ENCODE data around the gene OLFML3. TPM values are rescaled to one million over a fixed set of nuclear protein-coding genes. Genes with fewer than 3 reads are reported as not detected.
"Not testable (repeated sequence)": the region's sequence is repeated elsewhere in the genome, so short reads cannot be mapped to it uniquely, and the experiment has no call there.

OLFML3 gene
- total RNA-seq, 1 experiment from 2014 or later, result 226 TPM

- DNase-seq, result no peak
- Histone ChIP-seq H3K27me3 (ENCODE audit: control insufficient read depth, insufficient read depth, low read length) (no peaks in the 10 kb centered on the region), H3K36me3 (replicated peaks; ENCODE audit: control insufficient read depth, insufficient read depth, low read length) (no peaks in the 10 kb centered on the region), H3K4me3 (ENCODE audit: insufficient read depth, low read depth, low read length) (no peak overlapping the region)
These were observed 13.8 kb downstream of the OLFML3 start for GRCh38 chr1:113993072-113993471.

- Histone ChIP-seq H3K27me3 (ENCODE audit: control insufficient read depth, insufficient read depth, low read length) (no peaks in the 10 kb centered on the region), H3K36me3 (replicated peaks; ENCODE audit: control insufficient read depth, insufficient read depth, low read length) (no peaks in the 10 kb centered on the region)
- DNase-seq, result no peak
These were observed 14.5 kb downstream of the OLFML3 start for GRCh38 chr1:113993766-113994165.

GRCh38 chr1:113995382-113995781 lies 16.1 kb downstream of the OLFML3 start:
- no peaks in the 10 kb centered on the region for H3K36me3 ChIP-seq (replicated peaks; ENCODE audit: control insufficient read depth, insufficient read depth, low read length)
- no peaks in the 10 kb centered on the region for H3K27me3 ChIP-seq (ENCODE audit: control insufficient read depth, insufficient read depth, low read length)
- DNase-seq, result no peak
- H3K4me3 ChIP-seq (ENCODE audit: insufficient read depth, low read depth, low read length), result no peak overlapping the region

More at GRCh38 chr1:113993766-113994165, 14.5 kb downstream of the OLFML3 start:
- no peak overlapping the region for H3K4me3 ChIP-seq (ENCODE audit: insufficient read depth, low read depth, low read length)

GRCh38 chr1:113998361-113998760 lies 19.1 kb downstream of the OLFML3 start:
- no peak for DNase-seq
- H3K36me3 ChIP-seq (replicated peaks; ENCODE audit: control insufficient read depth, insufficient read depth, low read length), result no peaks in the 10 kb centered on the region
- no peaks in the 10 kb centered on the region for H3K27me3 ChIP-seq (ENCODE audit: control insufficient read depth, insufficient read depth, low read length)
- H3K4me3 ChIP-seq (ENCODE audit: insufficient read depth, low read depth, low read length), result no peak overlapping the region

DNA sequence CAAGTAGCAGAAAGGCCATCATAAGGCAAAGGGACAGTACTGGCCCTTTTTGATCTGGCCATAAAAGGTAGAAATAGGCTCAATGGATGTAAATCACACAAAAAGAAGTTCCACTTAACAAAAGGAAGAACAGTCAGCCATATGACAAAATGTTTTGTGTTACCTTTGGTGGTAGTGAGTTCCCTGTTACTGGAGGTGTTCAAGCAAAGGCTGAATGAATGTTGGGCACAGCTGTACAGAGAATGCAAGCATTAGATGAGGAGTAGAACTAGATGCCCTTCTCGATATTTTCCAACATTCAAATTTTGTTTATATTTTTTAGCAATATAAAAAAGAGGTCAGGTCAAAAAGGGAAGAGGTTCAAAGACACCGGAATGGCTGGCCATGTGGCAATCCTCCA lies 20.0 kb downstream of the OLFML3 start:
- DNase-seq, result no peak
- Histone ChIP-seq H3K36me3 (replicated peaks; ENCODE audit: control insufficient read depth, insufficient read depth, low read length) (no peaks in the 10 kb centered on the region), H3K4me3 (ENCODE audit: insufficient read depth, low read depth, low read length) (no peak overlapping the region), H3K27me3 (ENCODE audit: control insufficient read depth, insufficient read depth, low read length) (no peaks in the 10 kb centered on the region)

GRCh38 chr1:113999799-114000198 lies 20.5 kb downstream of the OLFML3 start:
- Histone ChIP-seq H3K4me3 (ENCODE audit: insufficient read depth, low read depth, low read length) (no peak overlapping the region), H3K27me3 (ENCODE audit: control insufficient read depth, insufficient read depth, low read length) (no peaks in the 10 kb centered on the region), H3K36me3 (replicated peaks; ENCODE audit: control insufficient read depth, insufficient read depth, low read length) (no peaks in the 10 kb centered on the region)
- no peak for DNase-seq

DNA sequence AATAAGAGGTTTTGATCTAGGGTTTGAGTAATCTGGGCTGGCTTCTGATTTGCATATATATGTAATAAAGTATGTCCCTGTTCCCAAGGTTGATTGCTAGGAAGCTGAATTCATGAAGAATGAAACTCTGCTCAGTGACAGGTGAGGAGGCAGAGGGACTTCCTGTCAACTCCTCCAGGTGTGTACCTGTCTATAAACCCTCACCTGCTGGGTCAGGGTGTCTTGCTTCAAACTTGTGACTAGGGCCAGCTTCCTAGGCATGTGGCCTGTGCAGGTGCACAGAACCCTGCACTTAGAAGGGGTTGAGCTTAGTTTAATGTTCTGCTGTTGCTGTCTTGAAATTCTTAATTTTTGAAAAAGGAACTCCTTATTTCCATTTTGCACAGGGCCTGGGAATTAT lies 21.1 kb downstream of the OLFML3 start:
- no peak for DNase-seq
- H3K27me3 ChIP-seq (ENCODE audit: control insufficient read depth, insufficient read depth, low read length), result no peaks in the 10 kb centered on the region
- no peaks in the 10 kb centered on the region for H3K36me3 ChIP-seq (replicated peaks; ENCODE audit: control insufficient read depth, insufficient read depth, low read length)
- H3K4me3 ChIP-seq (ENCODE audit: insufficient read depth, low read depth, low read length), result no peak overlapping the region

GRCh38 chr1:114002492-114003239 lies 23.4 kb downstream of the OLFML3 start:
- DNase-seq, result peak; percentile 43
- no peaks in the 10 kb centered on the region for H3K36me3 ChIP-seq (replicated peaks; ENCODE audit: control insufficient read depth, insufficient read depth, low read length)
- no peaks in the 10 kb centered on the region for H3K27me3 ChIP-seq (ENCODE audit: control insufficient read depth, insufficient read depth, low read length)
- H3K4me3 ChIP-seq (ENCODE audit: insufficient read depth, low read depth, low read length), result no peak overlapping the region

DNA sequence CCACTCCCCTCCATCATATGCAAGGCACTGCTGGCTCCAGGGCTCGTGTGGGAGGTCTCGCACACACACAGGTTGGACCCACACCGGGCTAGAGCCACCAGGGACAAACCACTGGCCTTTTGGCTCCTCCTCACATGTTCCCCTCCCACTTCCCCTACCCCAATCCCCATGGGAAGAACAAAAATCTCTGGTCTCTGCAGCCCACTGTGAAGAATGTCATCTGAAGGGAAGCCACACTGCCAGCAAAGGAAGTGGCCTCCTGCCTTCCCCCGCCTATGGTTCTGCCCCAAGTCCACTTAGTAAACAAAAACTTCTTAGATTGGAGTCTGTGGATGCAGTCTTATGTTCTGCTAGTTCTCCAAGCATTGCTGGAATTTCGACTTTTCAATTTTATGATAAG lies 24.2 kb downstream of the OLFML3 start:
- DNase-seq, result no peak

GRCh38 chr1:114006825-114007224 lies 27.6 kb downstream of the OLFML3 start:
- not testable (repeated sequence) for H3K4me3 ChIP-seq (ENCODE audit: insufficient read depth, low read depth, low read length); H3K27me3 ChIP-seq (ENCODE audit: control insufficient read depth, insufficient read depth, low read length); DNase-seq; H3K36me3 ChIP-seq (replicated peaks; ENCODE audit: control insufficient read depth, insufficient read depth, low read length)

More for the DNA sequence above, 24.2 kb downstream of the OLFML3 start:
- no peaks in the 10 kb centered on the region for H3K27me3 ChIP-seq (ENCODE audit: control insufficient read depth, insufficient read depth, low read length)
- H3K36me3 ChIP-seq (replicated peaks; ENCODE audit: control insufficient read depth, insufficient read depth, low read length), result no peaks in the 10 kb centered on the region
- no peak overlapping the region for H3K4me3 ChIP-seq (ENCODE audit: insufficient read depth, low read depth, low read length)

GRCh38 chr1:114008480-114008941 lies 29.2 kb downstream of the OLFML3 start:
- no peaks in the 10 kb centered on the region for H3K27me3 ChIP-seq (ENCODE audit: control insufficient read depth, insufficient read depth, low read length)
- DNase-seq, result peak; percentile 43
- no peak overlapping the region for H3K4me3 ChIP-seq (ENCODE audit: insufficient read depth, low read depth, low read length)
- no peaks in the 10 kb centered on the region for H3K36me3 ChIP-seq (replicated peaks; ENCODE audit: control insufficient read depth, insufficient read depth, low read length)

- H3K27me3 ChIP-seq (ENCODE audit: control insufficient read depth, insufficient read depth, low read length), result no peaks in the 10 kb centered on the region
These were observed 29.7 kb downstream of the OLFML3 start for GRCh38 chr1:114008993-114009392.

DNA sequence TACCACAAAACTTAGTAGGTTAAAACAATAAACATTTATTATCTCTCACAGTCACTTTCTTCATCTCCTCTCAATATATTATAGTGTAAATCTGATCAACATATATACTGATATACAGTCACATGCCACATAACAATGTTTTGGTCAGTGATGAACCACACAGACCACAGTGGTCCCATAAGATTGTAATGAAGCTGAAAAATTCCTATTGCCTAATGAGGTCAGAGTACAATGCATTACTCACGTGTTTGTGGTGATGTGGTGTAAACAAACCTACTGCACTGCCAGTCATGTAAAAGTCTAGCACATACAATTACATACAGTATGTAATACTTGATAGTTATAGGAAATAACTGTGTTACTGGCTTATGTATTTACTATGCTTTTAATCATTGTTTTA lies 30.1 kb downstream of the OLFML3 start:
- DNase-seq, result no peak
- Histone ChIP-seq H3K4me3 (ENCODE audit: insufficient read depth, low read depth, low read length) (no peak overlapping the region), H3K27me3 (ENCODE audit: control insufficient read depth, insufficient read depth, low read length) (no peaks in the 10 kb centered on the region), H3K36me3 (replicated peaks; ENCODE audit: control insufficient read depth, insufficient read depth, low read length) (no peaks in the 10 kb centered on the region)

More at GRCh38 chr1:114008993-114009392, 29.7 kb downstream of the OLFML3 start:
- no peak for DNase-seq
- Histone ChIP-seq H3K36me3 (replicated peaks; ENCODE audit: control insufficient read depth, insufficient read depth, low read length) (no peaks in the 10 kb centered on the region), H3K4me3 (ENCODE audit: insufficient read depth, low read depth, low read length) (no peak overlapping the region)

- H3K36me3 ChIP-seq (replicated peaks; ENCODE audit: control insufficient read depth, insufficient read depth, low read length), result no peaks in the 10 kb centered on the region
- no peak overlapping the region for H3K4me3 ChIP-seq (ENCODE audit: insufficient read depth, low read depth, low read length)
- peak; percentile 37 for DNase-seq
- no peaks in the 10 kb centered on the region for H3K27me3 ChIP-seq (ENCODE audit: control insufficient read depth, insufficient read depth, low read length)
These were observed 31.3 kb downstream of the OLFML3 start for GRCh38 chr1:114010433-114011184.

DNA sequence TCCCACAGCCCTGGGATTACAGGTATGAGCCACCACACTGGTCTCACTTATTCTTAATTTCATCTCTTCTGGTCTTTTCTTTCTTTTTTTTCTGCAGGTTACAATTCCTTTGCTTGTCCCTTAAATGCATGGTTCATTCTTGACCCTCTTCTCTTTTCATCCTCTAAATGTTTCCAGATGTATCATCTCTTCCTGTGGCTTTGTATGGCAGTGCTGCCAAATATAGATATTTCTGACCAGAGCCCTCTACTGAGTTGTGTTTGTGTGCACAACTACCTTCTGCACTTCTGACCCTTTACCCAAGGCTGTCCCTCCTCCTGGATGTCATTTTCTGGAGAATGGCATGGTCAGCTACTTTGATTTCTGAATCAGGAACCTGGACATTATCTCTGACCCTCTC lies 32.5 kb downstream of the OLFML3 start:
- Histone ChIP-seq H3K4me3 (ENCODE audit: insufficient read depth, low read depth, low read length) (no peak overlapping the region), H3K27me3 (ENCODE audit: control insufficient read depth, insufficient read depth, low read length) (no peaks in the 10 kb centered on the region), H3K36me3 (replicated peaks; ENCODE audit: control insufficient read depth, insufficient read depth, low read length) (no peaks in the 10 kb centered on the region)
- no peak for DNase-seq

All from H7 (cell line).